ENCODE measurements around the gene SEPTIN10.

Gene SEPTIN10

DNA sequence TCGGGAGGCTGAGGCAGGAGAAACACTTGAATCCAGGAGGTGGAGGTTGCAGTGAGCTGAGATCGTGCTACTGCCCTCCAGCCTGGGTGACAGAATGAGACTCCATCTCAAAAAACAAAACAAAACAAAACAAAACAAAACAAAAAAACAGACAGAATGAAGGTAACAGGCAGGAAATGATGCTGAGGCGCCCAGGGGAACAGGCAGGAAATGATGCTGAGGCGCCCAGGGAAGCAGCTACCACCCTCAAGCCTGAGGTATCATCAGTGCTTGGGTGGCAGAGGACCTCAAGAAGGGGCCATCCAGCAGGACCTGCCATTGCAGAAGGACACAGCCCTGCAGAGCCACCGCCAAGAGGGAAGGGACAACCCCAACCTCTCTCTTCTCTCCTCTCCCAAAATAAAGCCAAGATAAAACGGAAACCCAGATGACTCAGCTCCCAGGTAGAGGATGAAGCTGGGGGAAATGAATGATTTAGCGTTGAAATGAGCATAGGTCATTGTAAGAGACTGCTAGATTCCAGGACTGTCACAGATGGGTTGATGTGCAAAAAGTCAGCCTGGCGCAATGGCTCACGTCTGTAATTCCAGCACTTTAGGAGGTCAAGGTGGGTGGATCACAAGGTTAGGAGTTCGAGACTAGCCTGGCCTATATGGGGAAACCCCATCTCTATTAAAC, 19.7 kb upstream of the SEPTIN10 start:
- ATAC-seq: no peak
- TF ChIP-seq POU6F1 (CRISPR knock-in tag; IDR thresholded peaks at IDR 0.05; ENCODE audit: borderline replicate concordance, low read depth): no peak
- no peak for TF ChIP-seq PPARA (CRISPR knock-in tag; IDR thresholded peaks at IDR 0.05; ENCODE audit: borderline replicate concordance)
- TF ChIP-seq ESRRG (CRISPR knock-in tag; IDR thresholded peaks at IDR 0.05): no peak
- no peak for TF ChIP-seq ZFP3 (CRISPR knock-in tag; IDR thresholded peaks at IDR 0.05)
- TF ChIP-seq ZFP30 (CRISPR knock-in tag; IDR thresholded peaks at IDR 0.05): no peak

- TF ChIP-seq ISL1 (CRISPR knock-in tag; IDR thresholded peaks at IDR 0.05): no peak
- TF ChIP-seq RARB (CRISPR knock-in tag; IDR thresholded peaks at IDR 0.05): no peak
- TF ChIP-seq ZC3H10 (CRISPR knock-in tag; IDR thresholded peaks at IDR 0.05): no peak
- no peak for TF ChIP-seq CSDC2 (CRISPR knock-in tag; IDR thresholded peaks at IDR 0.05)
- TF ChIP-seq ZFP3 (CRISPR knock-in tag; IDR thresholded peaks at IDR 0.05): no peak
- TF ChIP-seq BACH2 (CRISPR knock-in tag; IDR thresholded peaks at IDR 0.05; ENCODE audit: borderline replicate concordance): no peak
- TF ChIP-seq CREB5 (CRISPR knock-in tag; IDR thresholded peaks at IDR 0.05; ENCODE audit: low read depth): no peak
- TF ChIP-seq POU6F1 (CRISPR knock-in tag; IDR thresholded peaks at IDR 0.05; ENCODE audit: borderline replicate concordance, low read depth): no peak
- no peak for TF ChIP-seq PPARA (CRISPR knock-in tag; IDR thresholded peaks at IDR 0.05; ENCODE audit: borderline replicate concordance)
- TF ChIP-seq ZNF565 (CRISPR knock-in tag; conservative IDR thresholded peaks at IDR 0.05; ENCODE audit: low read depth): no peak
- TF ChIP-seq ZNF70 (CRISPR knock-in tag; IDR thresholded peaks at IDR 0.05): no peak
- no peak for TF ChIP-seq OSR1 (CRISPR knock-in tag; IDR thresholded peaks at IDR 0.05)
- no peak for TF ChIP-seq CSRNP3 (CRISPR knock-in tag; IDR thresholded peaks at IDR 0.05)
- TF ChIP-seq ESRRG (CRISPR knock-in tag; IDR thresholded peaks at IDR 0.05): no peak
- TF ChIP-seq GLIS3 (CRISPR knock-in tag; IDR thresholded peaks at IDR 0.05): no peak
- no peak for TF ChIP-seq TCF4 (CRISPR knock-in tag; IDR thresholded peaks at IDR 0.05; ENCODE audit: borderline replicate concordance)
- no peak for ATAC-seq
Measured at GRCh38 chr2:109632158-109632789, 18.5 kb upstream of the SEPTIN10 start.

DNA sequence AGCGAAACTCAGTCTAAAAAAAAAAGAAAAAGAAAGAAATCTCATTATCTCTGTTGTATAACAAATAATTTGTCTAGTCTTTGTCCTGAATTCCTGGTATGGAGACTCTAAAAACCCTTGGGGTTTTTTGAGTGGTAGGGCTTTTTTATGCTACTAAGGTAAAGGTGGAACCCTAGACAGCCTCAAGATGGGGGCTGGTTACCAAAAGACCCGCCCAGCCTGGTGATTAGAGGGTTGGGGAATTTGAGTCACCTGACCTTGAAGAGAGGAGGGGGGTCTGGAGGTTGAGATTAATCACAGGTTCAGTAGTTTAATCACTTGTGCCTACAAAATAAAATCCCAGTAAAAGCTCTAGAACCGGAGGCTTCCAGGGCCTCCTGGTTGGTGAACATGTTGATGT, 18.0 kb upstream of the SEPTIN10 start:
- no peak for ATAC-seq
- TF ChIP-seq OSR1 (CRISPR knock-in tag; IDR thresholded peaks at IDR 0.05) (no peak), ZC3H10 (CRISPR knock-in tag; IDR thresholded peaks at IDR 0.05) (no peak), CSRNP3 (CRISPR knock-in tag; IDR thresholded peaks at IDR 0.05) (no peak), ESRRG (CRISPR knock-in tag; IDR thresholded peaks at IDR 0.05) (no peak)
